NB4 (cell line): Measurements from ENCODE around the gene AUTS2.

Experiments
- DNase-seq: peaks from one replicate; pipeline ENCODE4 v3.0.0; 2010; ENCODE audit warnings: low read depth
- H3K4me3 ChIP-seq: one replicate; pipeline ENCODE4 v1.5.1; 2011; ENCODE audit warnings: mild to moderate bottlenecking, low read depth, low read length, moderate library complexity
- CTCF ChIP-seq: IDR thresholded peaks from one replicate; pipeline ENCODE4 v1.5.1; 2012; ENCODE audit warnings: low read depth, low read length
- MYC ChIP-seq: IDR thresholded peaks from 2 replicates; pipeline ENCODE4 v1.6.1; 2011; ENCODE audit warnings: low read depth, low read length
- POLR2A ChIP-seq: IDR thresholded peaks from 2 replicates; pipeline ENCODE4 v1.6.1; 2011; ENCODE audit warnings: mild to moderate bottlenecking; ENCODE audit not compliant: insufficient read length; ENCODE audit errors: extremely low read depth
- TF ChIP-seq, protein P1 (sequence below): IDR thresholded peaks from 2 replicates; pipeline ENCODE4 v1.6.1; 2011; ENCODE audit warnings: low read depth, low read length

The AUTS2 gene

DNA sequence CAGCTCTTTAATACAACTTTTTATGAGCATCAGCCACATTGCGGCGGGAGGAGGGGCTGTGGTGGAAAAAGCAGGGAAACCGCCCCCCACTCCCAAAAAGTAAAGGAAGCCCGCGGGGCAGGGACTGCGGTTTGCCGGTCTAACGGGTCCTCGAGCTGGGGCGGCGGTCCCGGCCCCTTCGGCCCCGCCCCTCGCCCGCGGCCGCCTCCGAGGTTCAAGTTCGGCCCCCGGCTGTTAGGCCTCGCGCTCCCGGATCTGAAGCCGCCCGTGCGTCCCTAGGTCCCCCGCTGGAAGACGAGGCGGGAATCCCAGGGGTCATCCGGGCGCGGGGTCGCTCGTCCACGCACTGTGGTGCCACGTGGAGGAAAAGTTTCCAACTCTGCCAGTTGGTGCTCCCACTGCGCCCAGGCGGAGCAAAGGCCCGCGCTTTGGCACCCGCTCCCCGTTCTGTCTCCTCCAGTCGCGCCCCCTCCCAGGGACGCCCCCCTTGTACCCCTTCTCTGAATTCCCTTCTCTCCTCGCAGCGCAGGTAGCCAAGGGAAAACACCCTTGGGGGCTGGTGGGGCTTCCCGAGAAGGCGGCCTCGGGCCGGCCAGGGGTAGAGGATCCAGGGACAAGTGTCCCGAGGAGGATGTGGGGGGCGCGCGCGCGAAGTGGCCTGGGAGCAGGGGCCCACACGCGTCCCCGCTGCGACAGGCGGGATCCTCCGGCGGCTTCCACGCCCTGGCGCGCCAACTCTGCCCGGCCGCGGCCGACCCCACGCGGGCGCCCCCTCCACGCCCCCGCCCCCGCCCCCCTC lies 798 bp upstream of the AUTS2 start:
- peak overlapping the region; percentile 71 for H3K4me3 ChIP-seq
- DNase-seq = peak; percentile 93
- no peak for TF ChIP-seq CTCF
- TF ChIP-seq, protein P1, sequence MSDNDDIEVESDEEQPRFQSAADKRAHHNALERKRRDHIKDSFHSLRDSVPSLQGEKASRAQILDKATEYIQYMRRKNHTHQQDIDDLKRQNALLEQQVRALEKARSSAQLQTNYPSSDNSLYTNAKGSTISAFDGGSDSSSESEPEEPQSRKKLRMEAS = peak; percentile 61
- TF ChIP-seq MYC = peak; percentile 67; the same call in 1 of the 2 replicates
- peak; percentile 48 for TF ChIP-seq POLR2A

- peak overlapping the region; percentile 73 for H3K4me3 ChIP-seq
- peak; percentile 78 for DNase-seq
- TF ChIP-seq MYC = peak; percentile 27; the same call in 1 of the 2 replicates
- no peak for TF ChIP-seq CTCF
These were observed 411 bp downstream of the AUTS2 start for GRCh38 chr7:69598487-69599285.

- DNase-seq = peak; percentile 60
- H3K4me3 ChIP-seq = peak overlapping the region; percentile 73
- TF ChIP-seq MYC = 0 out of 2 replicates have a peak, but pooled peaks have one; percentile 20
- TF ChIP-seq, protein P1 = no peak
These were observed 1.1 kb downstream of the AUTS2 start for GRCh38 chr7:69599286-69599954.

- no peak for TF ChIP-seq MYC
- TF ChIP-seq, protein P1 = no peak
- TF ChIP-seq CTCF = no peak
- no peak for TF ChIP-seq POLR2A
- peak overlapping the region; percentile 73 for H3K4me3 ChIP-seq
- DNase-seq = peak; percentile 59
These were observed 1.9 kb downstream of the AUTS2 start for GRCh38 chr7:69599955-69600709.

- H3K4me3 ChIP-seq = peak overlapping the region; percentile 73
- peak; percentile 23 for DNase-seq
- no peak for TF ChIP-seq POLR2A
- TF ChIP-seq, protein P1 = no peak
- TF ChIP-seq CTCF = no peak
- TF ChIP-seq MYC = no peak
These were observed 2.6 kb downstream of the AUTS2 start for GRCh38 chr7:69600710-69601519.
